Measurements from ENCODE around the gene MCTP1.

GRCh38 chr5:94891565-94891964, 393.3 kb downstream of the MCTP1 start:
- TF ChIP-seq TAF1 (IDR thresholded peaks at IDR 0.05; ENCODE audit: low read depth) = no peak
- no peak for TF ChIP-seq RAD21 (IDR thresholded peaks at IDR 0.05; ENCODE audit: low read depth)
- no peak for TF ChIP-seq YY1 (IDR thresholded peaks at IDR 0.05; ENCODE audit: low read depth)
- no peak for TF ChIP-seq TCF12 (IDR thresholded peaks at IDR 0.05; ENCODE audit: low read depth)
- no peak for TF ChIP-seq EP300 (IDR thresholded peaks at IDR 0.05; ENCODE audit: borderline replicate concordance)
- TF ChIP-seq TEAD4 (IDR thresholded peaks at IDR 0.05) = no peak
- TF ChIP-seq, protein P1, sequence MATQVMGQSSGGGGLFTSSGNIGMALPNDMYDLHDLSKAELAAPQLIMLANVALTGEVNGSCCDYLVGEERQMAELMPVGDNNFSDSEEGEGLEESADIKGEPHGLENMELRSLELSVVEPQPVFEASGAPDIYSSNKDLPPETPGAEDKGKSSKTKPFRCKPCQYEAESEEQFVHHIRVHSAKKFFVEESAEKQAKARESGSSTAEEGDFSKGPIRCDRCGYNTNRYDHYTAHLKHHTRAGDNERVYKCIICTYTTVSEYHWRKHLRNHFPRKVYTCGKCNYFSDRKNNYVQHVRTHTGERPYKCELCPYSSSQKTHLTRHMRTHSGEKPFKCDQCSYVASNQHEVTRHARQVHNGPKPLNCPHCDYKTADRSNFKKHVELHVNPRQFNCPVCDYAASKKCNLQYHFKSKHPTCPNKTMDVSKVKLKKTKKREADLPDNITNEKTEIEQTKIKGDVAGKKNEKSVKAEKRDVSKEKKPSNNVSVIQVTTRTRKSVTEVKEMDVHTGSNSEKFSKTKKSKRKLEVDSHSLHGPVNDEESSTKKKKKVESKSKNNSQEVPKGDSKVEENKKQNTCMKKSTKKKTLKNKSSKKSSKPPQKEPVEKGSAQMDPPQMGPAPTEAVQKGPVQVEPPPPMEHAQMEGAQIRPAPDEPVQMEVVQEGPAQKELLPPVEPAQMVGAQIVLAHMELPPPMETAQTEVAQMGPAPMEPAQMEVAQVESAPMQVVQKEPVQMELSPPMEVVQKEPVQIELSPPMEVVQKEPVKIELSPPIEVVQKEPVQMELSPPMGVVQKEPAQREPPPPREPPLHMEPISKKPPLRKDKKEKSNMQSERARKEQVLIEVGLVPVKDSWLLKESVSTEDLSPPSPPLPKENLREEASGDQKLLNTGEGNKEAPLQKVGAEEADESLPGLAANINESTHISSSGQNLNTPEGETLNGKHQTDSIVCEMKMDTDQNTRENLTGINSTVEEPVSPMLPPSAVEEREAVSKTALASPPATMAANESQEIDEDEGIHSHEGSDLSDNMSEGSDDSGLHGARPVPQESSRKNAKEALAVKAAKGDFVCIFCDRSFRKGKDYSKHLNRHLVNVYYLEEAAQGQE (IDR thresholded peaks at IDR 0.05; ENCODE audit: low read depth) = no peak
- TF ChIP-seq ZBTB7A (IDR thresholded peaks at IDR 0.05; ENCODE audit: low read depth) = no peak
- TF ChIP-seq CEBPB (IDR thresholded peaks at IDR 0.05) = no peak
- TF ChIP-seq CREB1 (IDR thresholded peaks at IDR 0.05; ENCODE audit: low read depth) = no peak
- TF ChIP-seq, protein P2, sequence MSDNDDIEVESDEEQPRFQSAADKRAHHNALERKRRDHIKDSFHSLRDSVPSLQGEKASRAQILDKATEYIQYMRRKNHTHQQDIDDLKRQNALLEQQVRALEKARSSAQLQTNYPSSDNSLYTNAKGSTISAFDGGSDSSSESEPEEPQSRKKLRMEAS (IDR thresholded peaks at IDR 0.05) = no peak
- TF ChIP-seq FOXM1 (IDR thresholded peaks at IDR 0.05; ENCODE audit: borderline replicate concordance, low read depth) = no peak
